Upper lobe of right lung (tissue), 1 donor: ENCODE results near the gene PPP2R5D. TPM values are rescaled to one million over a fixed set of nuclear protein-coding genes. Genes with fewer than 3 reads are reported as not detected.

Source experiments
- ATAC-seq: fragments of 200-7000 bp; cut with Tn5 transposase; one replicate; pipeline ENCODE4 v1.9.1; 2020; ENCODE audit warnings: mild to moderate bottlenecking, moderate library complexity
- DNase-seq: peaks from one replicate; pipeline ENCODE4 v3.0.0-alpha.2; 2020
- H3K27ac ChIP-seq: fragments of 200-600 bp; one replicate; pipeline ENCODE4 v1.8.0; 2022
- H3K27me3 ChIP-seq: fragments of 200-600 bp; one replicate; pipeline ENCODE4 v1.8.0; 2022; ENCODE audit warnings: mild to moderate bottlenecking
- H3K36me3 ChIP-seq: fragments of 200-600 bp; one replicate; pipeline ENCODE4 v1.8.0; 2022
- H3K4me1 ChIP-seq: fragments of 200-600 bp; one replicate; pipeline ENCODE4 v1.8.0; 2022
- H3K4me3 ChIP-seq: fragments of 200-600 bp; one replicate; pipeline ENCODE4 v1.8.0; 2022; ENCODE audit warnings: mild to moderate bottlenecking
- H3K9me3 ChIP-seq: fragments of 200-600 bp; one replicate; pipeline ENCODE4 v1.8.0; 2022
- intact Hi-C: fragments of 100-400 bp; cut with DNase I; formaldehyde crosslinking; loops from one replicate; pipeline ENCODE4 v1.11.0; 2022
- total RNA-seq: library from RNA; stranded (reverse); fragmentation: NEBNext Ultra II Directional; extraction: Animal tissue kit (Norgen Biotek cat#: 25700); gene quantifications from one replicate; pipeline ENCODE4 v1.2.1, GENCODE V29; 2021
- TF ChIP-seq, protein P1 (sequence below): fragments of 200-600 bp; IDR thresholded peaks from one replicate; pipeline ENCODE4 v1.8.0; 2022; ENCODE audit warnings: antibody characterized with exemption
- donor health status: DM: no; HTN: yes; CAD: no; lungs with severe emphysema.

Gene PPP2R5D
- total RNA-seq, 1 donor from 2014 or later, result 24.1 TPM

GRCh38 chr6:42967228-42967627 lies 17.1 kb upstream of the PPP2R5D start:
- Histone ChIP-seq H3K27ac (no peak overlapping the region), H3K27me3 (no peaks in the 10 kb centered on the region), H3K4me3 (no peak overlapping the region), H3K4me1 (no peaks in the 10 kb centered on the region), H3K36me3 (peaks cover 50% of the 10 kb centered on the region), H3K9me3 (no peaks in the 10 kb centered on the region)
- no peak for ATAC-seq
- intact Hi-C loops, result no loop called here
- TF ChIP-seq, protein P1, sequence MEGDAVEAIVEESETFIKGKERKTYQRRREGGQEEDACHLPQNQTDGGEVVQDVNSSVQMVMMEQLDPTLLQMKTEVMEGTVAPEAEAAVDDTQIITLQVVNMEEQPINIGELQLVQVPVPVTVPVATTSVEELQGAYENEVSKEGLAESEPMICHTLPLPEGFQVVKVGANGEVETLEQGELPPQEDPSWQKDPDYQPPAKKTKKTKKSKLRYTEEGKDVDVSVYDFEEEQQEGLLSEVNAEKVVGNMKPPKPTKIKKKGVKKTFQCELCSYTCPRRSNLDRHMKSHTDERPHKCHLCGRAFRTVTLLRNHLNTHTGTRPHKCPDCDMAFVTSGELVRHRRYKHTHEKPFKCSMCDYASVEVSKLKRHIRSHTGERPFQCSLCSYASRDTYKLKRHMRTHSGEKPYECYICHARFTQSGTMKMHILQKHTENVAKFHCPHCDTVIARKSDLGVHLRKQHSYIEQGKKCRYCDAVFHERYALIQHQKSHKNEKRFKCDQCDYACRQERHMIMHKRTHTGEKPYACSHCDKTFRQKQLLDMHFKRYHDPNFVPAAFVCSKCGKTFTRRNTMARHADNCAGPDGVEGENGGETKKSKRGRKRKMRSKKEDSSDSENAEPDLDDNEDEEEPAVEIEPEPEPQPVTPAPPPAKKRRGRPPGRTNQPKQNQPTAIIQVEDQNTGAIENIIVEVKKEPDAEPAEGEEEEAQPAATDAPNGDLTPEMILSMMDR, result no peak
- DNase-seq, result no peak

DNA sequence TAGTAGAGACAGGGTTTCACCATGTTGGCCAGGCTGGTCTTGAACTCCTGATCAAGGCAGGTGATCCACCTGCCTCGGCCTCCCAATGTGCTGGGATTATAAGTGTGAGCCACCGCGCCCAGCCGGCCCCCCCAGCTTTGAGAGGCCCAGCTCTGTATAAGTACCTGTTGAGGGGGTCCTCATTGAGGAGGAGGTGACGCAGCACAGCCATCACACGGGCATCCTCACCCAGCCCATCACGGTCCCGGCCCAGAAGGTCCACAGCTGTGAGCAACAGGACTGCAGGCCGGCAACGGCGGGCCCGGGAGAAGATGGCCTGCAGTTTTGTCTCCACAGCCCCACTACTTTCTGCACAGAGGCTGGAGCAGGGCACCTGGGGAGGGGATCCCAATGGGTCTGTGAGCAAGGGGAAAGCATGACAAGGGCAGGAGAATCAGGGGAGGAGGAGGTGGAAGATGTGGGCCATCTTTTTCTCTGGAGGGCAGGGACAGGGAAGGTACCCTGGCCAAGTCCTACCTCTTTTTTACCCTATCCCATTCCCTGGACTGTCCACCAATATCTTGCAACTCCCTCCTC lies 16.2 kb upstream of the PPP2R5D start:
- Histone ChIP-seq H3K9me3 (no peaks in the 10 kb centered on the region), H3K36me3 (peaks cover 45% of the 10 kb centered on the region), H3K4me3 (no peak overlapping the region), H3K4me1 (no peaks in the 10 kb centered on the region), H3K27me3 (no peaks in the 10 kb centered on the region), H3K27ac (no peak overlapping the region)
- DNase-seq (no peak), ATAC-seq (no peak)
- TF ChIP-seq, protein P1, result no peak
- intact Hi-C loops, result no loop called here

DNA sequence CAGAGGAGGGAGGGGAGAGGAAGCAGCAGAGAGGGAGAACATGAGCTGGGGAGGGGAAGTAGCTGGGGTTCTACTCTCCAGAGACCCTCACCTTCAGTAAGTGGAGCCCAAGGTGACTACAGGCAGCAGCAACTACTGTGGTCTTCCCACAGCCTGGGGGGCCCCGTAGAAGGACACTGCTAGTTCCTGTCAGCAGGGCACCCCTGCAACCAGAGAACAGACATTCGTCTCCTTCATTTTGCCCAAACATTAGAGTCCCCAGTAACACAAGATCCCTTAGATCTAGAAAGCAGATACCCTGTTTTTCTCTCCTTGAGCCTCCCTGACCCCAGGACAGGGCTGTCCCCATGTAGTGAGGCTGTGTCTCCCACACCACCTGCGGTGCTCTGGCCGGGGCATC lies 15.6 kb upstream of the PPP2R5D start:
- TF ChIP-seq, protein P1, result no peak
- DNase-seq (no peak), ATAC-seq (no peak)
- Histone ChIP-seq H3K9me3 (no peaks in the 10 kb centered on the region), H3K4me1 (no peaks in the 10 kb centered on the region), H3K36me3 (peaks cover 42% of the 10 kb centered on the region), H3K27ac (no peak overlapping the region), H3K4me3 (no peak overlapping the region), H3K27me3 (no peaks in the 10 kb centered on the region)
- intact Hi-C loops, result no loop called here

GRCh38 chr6:42969431-42969830 lies 14.9 kb upstream of the PPP2R5D start:
- H3K4me3 ChIP-seq, result no peak overlapping the region
- DNase-seq, result no peak
- TF ChIP-seq, protein P1, result no peak
- no peak overlapping the region for H3K27ac ChIP-seq
- no peaks in the 10 kb centered on the region for H3K4me1 ChIP-seq
- H3K36me3 ChIP-seq, result peaks cover 35% of the 10 kb centered on the region
- no peaks in the 10 kb centered on the region for H3K27me3 ChIP-seq
- H3K9me3 ChIP-seq, result no peaks in the 10 kb centered on the region
- ATAC-seq, result no peak
- intact Hi-C loops, result no loop called here

GRCh38 chr6:42969934-42970333 lies 14.4 kb upstream of the PPP2R5D start:
- peaks cover 30% of the 10 kb centered on the region for H3K36me3 ChIP-seq
- intact Hi-C loops, result no loop called here

More at GRCh38 chr6:42969934-42970333, 14.4 kb upstream of the PPP2R5D start:
- Histone ChIP-seq H3K9me3 (no peaks in the 10 kb centered on the region), H3K4me3 (no peak overlapping the region), H3K27ac (no peak overlapping the region), H3K27me3 (no peaks in the 10 kb centered on the region), H3K4me1 (no peaks in the 10 kb centered on the region)
- DNase-seq (no peak), ATAC-seq (no peak)
- TF ChIP-seq, protein P1, result no peak
